Heart left ventricle (tissue), 16 donors: ENCODE results near the gene FAT2. TPM values are rescaled to one million over a fixed set of nuclear protein-coding genes. Genes with fewer than 3 reads are reported as not detected.
"Not testable (repeated sequence)": the region's sequence is repeated elsewhere in the genome, so short reads cannot be mapped to it uniquely, and the experiment has no call there.

Experiments used
- ATAC-seq, 4 donors: fragments of 200-7000 bp; cut with Tn5 transposase; one replicate each; pipeline ENCODE4 v1.9.1; 2020 to 2022; ENCODE audit warnings: moderate library complexity in 4 of 4, mild to moderate bottlenecking in 3 of 4, moderate number of reproducible peaks in 1 of 4
- DNase-seq, 5 donors: peaks; one replicate each; pipeline ENCODE4 v3.0.0-alpha.2; 2020
- H3K27ac ChIP-seq, 12 donors: fragments of 200-600 bp; sonication (generic) in 4 of 12; one replicate each; pipeline versions ENCODE4 v1.5.0 to v1.8.0; 2016 to 2022; ENCODE audit warnings: mild to moderate bottlenecking in 2 of 12
- H3K27me3 ChIP-seq, 9 donors: fragments of 200-600 bp; sonication (generic) in 2 of 9; one replicate each; pipeline versions ENCODE4 v1.5.1 to v1.8.0; 2016 to 2022; ENCODE audit warnings: mild to moderate bottlenecking in 3 of 9
- H3K36me3 ChIP-seq, 9 donors: fragments of 200-600 bp; sonication (generic) in 2 of 9; one replicate each; pipeline versions ENCODE4 v1.5.0 to v1.8.0; 2018 to 2022; ENCODE audit warnings: mild to moderate bottlenecking in 2 of 9
- H3K4me1 ChIP-seq, 12 donors: fragments of 200-600 bp; sonication (generic) in 4 of 12; one replicate each; pipeline versions ENCODE4 v1.5.0 to v1.8.0; 2016 to 2022; ENCODE audit warnings: mild to moderate bottlenecking in 3 of 12
- H3K4me3 ChIP-seq, 12 donors: fragments of 200-600 bp; sonication (generic) in 4 of 12; one replicate each; pipeline versions ENCODE4 v1.5.0 to v1.8.0; 2017 to 2022; ENCODE audit warnings: mild to moderate bottlenecking in 9 of 12, moderate library complexity in 4 of 12
- H3K9me3 ChIP-seq, 12 donors: fragments of 200-600 bp; sonication (generic) in 4 of 12; one replicate each; pipeline versions ENCODE4 v1.5.0 to v1.8.0; 2016 to 2022; ENCODE audit warnings: mild to moderate bottlenecking in 1 of 12
- CTCF ChIP-seq, 12 donors: fragments of 200-600 bp; sonication (generic) in 4 of 12; IDR thresholded peaks; one replicate each; pipeline versions ENCODE4 v1.5.0 to v1.8.0; 2018 to 2022; ENCODE audit warnings: antibody characterized with exemption in 12 of 12, mild to moderate bottlenecking in 5 of 12
- POLR2A ChIP-seq, 2 donors: fragments of 450-650 bp; IDR thresholded peaks; one replicate each; pipeline ENCODE4 v1.6.1; 2017; ENCODE audit warnings: antibody characterized with exemption in 2 of 2, mild to moderate bottlenecking in 2 of 2, moderate library complexity in 2 of 2
- WGBS, 4 donors: extraction: QIAGEN DNeasy Blood & Tissue Kit in 2 of 4; methylation state at CpG; one replicate each; pipeline versions ENCODE4 v1.1.5 to v1.1.7; 2013 to 2018; 5-methylcytosine and 5-hydroxymethylcytosine counted together
- intact Hi-C, 10 donors: fragments of 100-400 bp; cut with DNase I; formaldehyde crosslinking; loops; one replicate each; pipeline versions ENCODE4 v1.11.1 to v1.14.2; 2022
- polyA plus RNA-seq, 2 donors: library from polyadenylated mRNA; stranded (reverse); fragments of 200-250 nt; gene quantifications; one replicate each; pipeline ENCODE4 v1.2.3, GENCODE V29; 2013
- total RNA-seq, 9 donors: library from RNA; depleted of rRNA in 2 of 9; stranded (reverse); fragments of >200 nt in 2 of 9; fragmentation: NEBNext Ultra II Directional in 3 of 9; extraction: Animal tissue kit (Norgen Biotek cat#: 25700) in 3 of 9; gene quantifications; one replicate each; pipeline versions ENCODE4 v1.1.0 to v1.2.4, GENCODE V29; 2016 to 2023
- donor health status: ischemic (EF 13 %, LVEDD 7.1; RV severe dilation, severe dysfunction).
- donor health status: healthy with polysubstance abuse.
- donor health status: DM: no; HTN: yes; CAD: no.
- donor health status: DM: no; HTN: no; CAD: no.
- donor health status: ischemic (EF 25% LVEDD 6.9; RV normal size, moderate dysfunction).
- donor health status: ischemic (EF 25% LVEDD 5.7; RV mildly dilated, moderate dysfunction).
- donor health status: healthy.
- donor health status: DM: yes; HTN: yes; CAD: no.
- donor health status: ischemic (EF 35%, LVEDD 5.7; RV mildly dilated, moderate dysfunction).
- donor health status: nonischemic (EF 11% LVEDD 7.7; RV severe dilation, severe dysfunction).
- donor health status: DM: yes; HTN: yes; CAD: no.
- donor health status: PGD.
- donor health status: ischemic (EF 29% LVEDD 5.4; RV normal size, mild dysfunction).
- donor health status: nonischemic (EF 23%, LVEDD 6.1; RV moderate dilation, normal function).

The FAT2 gene
- total and polyA plus RNA-seq, 11 donors, result 0.01 to 0.18 (median 0.04) TPM; not detected in 3

GRCh38 chr5:151581812-151582583 is 9.1 kb downstream of the FAT2 start:
- Histone ChIP-seq H3K4me3 (no peak overlapping the region), H3K27ac (no peak overlapping the region), H3K36me3 (no peaks in the 10 kb centered on the region), H3K9me3 (no peaks in the 10 kb centered on the region), H3K4me1 (peaks cover 0 to 12% (median 0%) of the 10 kb centered on the region in 12 donors), H3K27me3 (no peaks in the 10 kb centered on the region)
- TF ChIP-seq CTCF (IDR thresholded peaks at IDR 0.05) (no peak), POLR2A (IDR thresholded peaks at IDR 0.05) (no peak)
- 54 to 70% (median 63%) methylated on average over 6 of the region's 6 CpGs for WGBS, 4 donors
- no peak for ATAC-seq
- DNase-seq, result no peak
- intact Hi-C loops, result no loop called here

- ATAC-seq (no peak), DNase-seq (no peak)
- TF ChIP-seq CTCF (IDR thresholded peaks at IDR 0.05), result no peak
- no peak for TF ChIP-seq POLR2A (IDR thresholded peaks at IDR 0.05)
Measured at GRCh38 chr5:151581347-151581746, 9.8 kb downstream of the FAT2 start.

GRCh38 chr5:151580858-151581257 is 10.3 kb downstream of the FAT2 start:
- H3K27ac ChIP-seq, result no peak overlapping the region
- H3K36me3 ChIP-seq, result no peaks in the 10 kb centered on the region
- 79 to 91% (median 80%) methylated on average over 4 to 6 of the region's 6 CpGs for WGBS, 4 donors
- intact Hi-C loops, result no loop called here
- ATAC-seq (no peak), DNase-seq (no peak)
- TF ChIP-seq POLR2A (IDR thresholded peaks at IDR 0.05) (no peak), CTCF (IDR thresholded peaks at IDR 0.05) (no peak)
- peaks cover 0 to 16% (median 0%) of the 10 kb centered on the region in 12 donors for H3K4me1 ChIP-seq
- no peak overlapping the region for H3K4me3 ChIP-seq
- H3K27me3 ChIP-seq, result no peaks in the 10 kb centered on the region
- no peaks in the 10 kb centered on the region for H3K9me3 ChIP-seq

More at GRCh38 chr5:151581347-151581746, 9.8 kb downstream of the FAT2 start:
- H3K4me3 ChIP-seq, result no peak overlapping the region
- no peaks in the 10 kb centered on the region for H3K9me3 ChIP-seq
- peaks cover 0 to 16% (median 0%) of the 10 kb centered on the region in 12 donors for H3K4me1 ChIP-seq
- H3K36me3 ChIP-seq, result no peaks in the 10 kb centered on the region
- H3K27me3 ChIP-seq, result no peaks in the 10 kb centered on the region
- no peak overlapping the region for H3K27ac ChIP-seq
- WGBS, 4 donors, result 89 to 93% (median 92%) methylated on average over 3 to 4 of the region's 4 CpGs
- intact Hi-C loops, result no loop called here

GRCh38 chr5:151580239-151580638 is 10.9 kb downstream of the FAT2 start:
- intact Hi-C loops, result no loop called here
- TF ChIP-seq POLR2A (IDR thresholded peaks at IDR 0.05), result no peak
- no peak for TF ChIP-seq CTCF (IDR thresholded peaks at IDR 0.05)
- ATAC-seq (no peak), DNase-seq (no peak)
- no peaks in the 10 kb centered on the region for H3K27me3 ChIP-seq
- no peak overlapping the region for H3K27ac ChIP-seq
- peaks cover 0 to 16% (median 0%) of the 10 kb centered on the region in 12 donors for H3K4me1 ChIP-seq
- H3K4me3 ChIP-seq, result no peak overlapping the region
- H3K9me3 ChIP-seq, result no peaks in the 10 kb centered on the region
- 89 to 92% (median 91%) methylated on average over 9 of the region's 9 CpGs for WGBS, 4 donors
- no peaks in the 10 kb centered on the region for H3K36me3 ChIP-seq

GRCh38 chr5:151579146-151579545 is 12.0 kb downstream of the FAT2 start:
- H3K27me3 ChIP-seq, H3K27ac ChIP-seq, H3K36me3 ChIP-seq, H3K9me3 ChIP-seq, ATAC-seq, intact Hi-C loops, DNase-seq, H3K4me3 ChIP-seq: not testable (repeated sequence)
- 78 to 84% (median 84%) methylated on average over 1 of the region's 1 CpG for WGBS, 4 donors
- peaks cover 0 to 16% (median 0%) of the 10 kb centered on the region in 12 donors for H3K4me1 ChIP-seq
